HG02642 (cell line): ENCODE results near the gene SEMA7A.

Source experiments
- ATAC-seq: cut with Tn5 transposase; IDR thresholded peaks from one replicate; pipeline ENCODE4 v1.9.1; 2021; ENCODE audit warnings: mild to moderate bottlenecking; ENCODE audit not compliant: unreplicated experiment, poor library complexity

Gene SEMA7A

GRCh38 chr15:74402873-74403587 lies 30.7 kb downstream of the SEMA7A start:
- ATAC-seq: peak; percentile 35

DNA sequence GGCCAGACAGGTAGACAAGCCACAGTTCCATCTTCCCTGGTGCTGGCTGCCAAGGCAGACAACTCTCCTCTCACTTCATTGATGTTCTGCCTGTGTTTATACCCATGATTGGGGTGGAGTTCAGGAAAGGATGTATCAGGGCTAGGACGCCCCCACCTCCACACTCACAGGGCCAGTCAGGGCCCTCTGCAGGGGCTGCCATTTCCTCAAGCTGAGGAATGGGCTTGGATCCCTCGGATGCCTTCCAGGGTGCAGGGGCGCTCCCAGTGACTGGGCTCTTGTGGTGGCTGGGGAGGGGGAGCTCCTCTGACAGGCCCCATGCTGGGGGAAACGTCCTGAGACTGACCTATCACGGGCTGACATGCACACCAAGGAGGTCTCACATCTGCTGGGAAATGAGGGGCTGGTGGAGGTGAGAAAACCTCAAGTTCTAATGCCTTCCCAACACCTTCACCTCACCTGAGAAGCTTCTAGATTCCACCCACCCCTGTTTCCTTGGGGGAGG lies 31.4 kb downstream of the SEMA7A start:
- no peak for ATAC-seq

GRCh38 chr15:74400915-74401757 lies 32.6 kb downstream of the SEMA7A start:
- ATAC-seq: no peak

DNA sequence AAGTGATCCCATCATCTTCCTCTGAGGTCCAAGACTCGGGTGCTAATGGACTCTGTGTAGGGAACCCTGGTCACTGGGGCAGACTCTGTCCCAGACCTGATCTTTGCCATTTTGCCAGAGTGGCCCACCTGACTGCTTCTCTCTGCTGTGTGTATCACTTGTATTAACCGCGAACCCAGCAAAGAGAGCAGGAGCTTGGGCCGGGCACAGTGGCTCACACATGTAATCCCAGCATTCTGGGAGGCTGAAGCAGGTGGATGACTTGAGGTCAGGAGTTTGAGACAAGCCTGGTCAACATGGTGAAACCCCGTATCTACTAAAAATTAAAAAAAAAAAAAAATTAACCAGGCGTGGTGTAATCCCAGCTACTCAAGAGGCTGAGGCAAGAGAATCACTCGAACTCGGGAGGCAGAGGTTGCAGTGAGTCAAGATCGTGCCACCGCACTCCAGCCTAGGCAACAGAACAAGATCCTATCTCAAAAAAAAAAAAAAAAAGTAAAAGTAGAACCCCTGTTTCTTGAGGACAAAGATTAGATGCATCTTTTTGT lies 33.4 kb downstream of the SEMA7A start:
- no peak for ATAC-seq

GRCh38 chr15:74399511-74400312 lies 34.0 kb downstream of the SEMA7A start:
- ATAC-seq: no peak

DNA sequence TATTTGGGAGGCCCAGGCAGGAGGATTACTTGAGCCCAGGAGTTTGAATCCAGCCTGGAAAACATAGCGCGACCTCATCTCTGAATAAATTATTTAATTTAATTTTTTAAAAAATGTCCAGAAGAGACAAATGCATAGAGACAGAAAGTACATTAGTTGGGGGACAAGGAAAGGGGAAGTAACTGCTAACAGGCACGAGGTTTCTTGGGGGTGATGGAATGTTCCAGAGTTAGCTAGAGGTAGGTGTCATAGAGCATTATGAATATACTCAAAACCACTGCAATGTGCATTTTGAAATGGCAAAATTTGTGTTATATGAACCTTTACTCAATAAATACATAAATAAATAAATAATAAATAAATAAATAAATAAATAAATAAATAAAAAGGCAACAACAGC lies 34.7 kb downstream of the SEMA7A start:
- no peak for ATAC-seq

DNA sequence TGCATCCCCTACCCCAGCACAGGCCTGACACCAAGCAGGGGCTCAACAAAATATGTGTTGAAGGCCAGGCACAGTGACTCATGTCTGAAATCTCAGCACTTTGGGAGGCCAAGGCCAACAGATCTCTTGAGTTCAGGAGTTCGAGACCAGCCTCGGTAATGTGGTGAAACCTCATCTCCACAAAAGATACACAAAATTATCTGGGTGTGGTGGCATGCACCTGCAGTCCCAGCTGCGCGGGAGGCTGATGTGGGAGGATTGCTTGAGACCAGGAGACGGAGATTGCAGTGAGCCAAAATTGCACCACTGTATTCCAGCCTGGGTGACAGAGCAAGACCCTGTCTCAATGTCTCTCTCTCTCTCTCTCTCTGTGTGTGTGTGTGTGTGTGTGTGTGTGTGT lies 35.6 kb downstream of the SEMA7A start:
- ATAC-seq: no peak

- peak; percentile 20 for ATAC-seq
These were observed 36.3 kb downstream of the SEMA7A start for GRCh38 chr15:74397239-74398068.

- ATAC-seq: peak; percentile 43
These were observed 37.1 kb downstream of the SEMA7A start for GRCh38 chr15:74396445-74397238.

DNA sequence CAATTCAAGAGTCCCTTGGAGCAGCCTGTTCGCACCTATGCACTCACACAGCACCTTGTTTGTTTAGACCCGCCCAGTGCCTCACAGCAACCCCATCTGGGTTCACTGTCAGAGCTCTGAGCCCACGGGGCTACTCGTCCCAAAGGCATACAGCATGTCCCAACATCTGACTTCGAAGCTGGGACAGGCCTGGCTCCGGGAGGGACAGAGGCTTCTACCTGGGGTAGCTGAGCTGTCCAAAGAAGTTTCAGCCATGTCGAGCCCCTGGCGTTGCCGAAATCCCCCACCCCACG lies 37.7 kb downstream of the SEMA7A start:
- ATAC-seq: peak; percentile 3

DNA sequence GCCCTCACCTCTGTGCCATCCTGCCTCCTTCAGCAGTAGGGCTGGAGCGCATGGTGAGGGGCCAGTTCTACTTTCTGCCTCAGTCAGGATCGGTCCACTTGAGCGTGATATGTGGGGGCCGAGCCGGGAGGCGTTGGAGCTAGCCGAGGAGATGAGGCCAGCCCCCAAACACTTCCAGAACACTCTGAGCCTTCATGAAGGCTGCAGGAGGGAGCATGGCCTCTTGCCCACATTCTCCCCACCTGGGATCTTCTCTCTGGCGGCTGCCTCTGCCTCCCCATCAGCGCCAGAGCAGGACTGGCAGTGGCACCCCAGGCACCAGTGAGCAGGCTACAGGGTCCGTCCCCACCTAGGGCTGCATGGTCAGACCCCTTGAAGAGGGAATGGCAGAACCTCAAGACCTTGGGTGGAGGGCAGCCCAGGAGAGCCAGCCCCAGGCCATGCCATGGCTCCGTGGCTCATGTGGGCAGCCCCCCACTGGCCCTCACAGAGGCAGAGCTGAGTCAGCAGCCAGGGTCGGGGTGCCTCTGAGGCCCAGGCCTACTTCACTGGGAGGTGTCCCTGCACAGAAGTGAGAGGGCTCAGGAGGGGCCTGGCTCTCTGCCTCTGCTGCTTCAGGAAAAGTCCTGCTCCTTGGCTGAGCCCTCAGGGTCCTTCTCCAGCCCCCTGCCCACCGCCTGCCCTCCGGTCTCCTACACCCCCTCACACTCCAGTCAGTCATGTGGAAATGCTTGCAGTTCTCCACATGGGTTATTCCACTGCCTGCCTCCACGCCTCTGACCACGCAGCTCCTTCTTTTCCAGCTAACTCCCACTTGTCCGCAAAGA lies 38.2 kb downstream of the SEMA7A start:
- ATAC-seq: no peak

- no peak for ATAC-seq
These were observed 39.5 kb downstream of the SEMA7A start for GRCh38 chr15:74394090-74394846.

DNA sequence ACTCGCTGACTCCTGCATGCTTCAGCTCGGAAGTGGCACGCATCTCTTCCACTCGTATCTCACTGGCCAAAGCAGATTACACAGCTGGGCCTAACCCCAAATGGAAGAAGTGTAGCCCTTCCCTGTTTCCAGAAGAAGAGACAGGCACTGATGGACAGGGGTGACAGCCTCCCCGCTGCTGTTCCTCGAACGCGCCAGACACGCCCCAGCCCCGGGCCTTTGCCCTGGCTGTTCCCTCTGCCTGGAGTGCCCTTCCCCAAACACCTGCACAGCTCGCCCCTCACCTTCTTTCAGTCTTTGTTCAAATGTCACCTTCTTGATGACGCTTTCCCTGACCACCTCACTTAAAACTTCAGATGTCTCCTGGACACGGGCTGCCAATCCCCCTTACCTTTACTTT lies 40.3 kb downstream of the SEMA7A start:
- no peak for ATAC-seq

- no peak for ATAC-seq
These were observed 40.9 kb downstream of the SEMA7A start for GRCh38 chr15:74392902-74393301.

DNA sequence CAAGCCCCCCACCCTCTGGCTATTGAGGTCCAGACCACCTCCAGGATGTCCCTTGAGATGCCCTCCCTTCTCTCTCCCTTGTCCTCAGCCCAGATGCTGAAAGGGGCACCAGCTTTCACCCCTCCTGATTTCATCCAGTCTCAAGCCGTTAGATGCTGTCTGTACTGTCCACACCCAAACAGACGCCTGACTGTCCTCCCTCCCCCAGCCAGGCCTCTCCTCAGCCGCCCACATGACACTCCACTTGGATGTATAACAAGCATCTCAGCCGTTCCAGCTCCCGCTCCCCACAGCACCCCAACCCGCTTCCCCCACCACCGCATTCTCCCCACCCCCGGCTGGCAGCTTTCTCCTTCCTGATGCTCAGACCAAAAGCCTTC lies 41.3 kb downstream of the SEMA7A start:
- no peak for ATAC-seq

DNA sequence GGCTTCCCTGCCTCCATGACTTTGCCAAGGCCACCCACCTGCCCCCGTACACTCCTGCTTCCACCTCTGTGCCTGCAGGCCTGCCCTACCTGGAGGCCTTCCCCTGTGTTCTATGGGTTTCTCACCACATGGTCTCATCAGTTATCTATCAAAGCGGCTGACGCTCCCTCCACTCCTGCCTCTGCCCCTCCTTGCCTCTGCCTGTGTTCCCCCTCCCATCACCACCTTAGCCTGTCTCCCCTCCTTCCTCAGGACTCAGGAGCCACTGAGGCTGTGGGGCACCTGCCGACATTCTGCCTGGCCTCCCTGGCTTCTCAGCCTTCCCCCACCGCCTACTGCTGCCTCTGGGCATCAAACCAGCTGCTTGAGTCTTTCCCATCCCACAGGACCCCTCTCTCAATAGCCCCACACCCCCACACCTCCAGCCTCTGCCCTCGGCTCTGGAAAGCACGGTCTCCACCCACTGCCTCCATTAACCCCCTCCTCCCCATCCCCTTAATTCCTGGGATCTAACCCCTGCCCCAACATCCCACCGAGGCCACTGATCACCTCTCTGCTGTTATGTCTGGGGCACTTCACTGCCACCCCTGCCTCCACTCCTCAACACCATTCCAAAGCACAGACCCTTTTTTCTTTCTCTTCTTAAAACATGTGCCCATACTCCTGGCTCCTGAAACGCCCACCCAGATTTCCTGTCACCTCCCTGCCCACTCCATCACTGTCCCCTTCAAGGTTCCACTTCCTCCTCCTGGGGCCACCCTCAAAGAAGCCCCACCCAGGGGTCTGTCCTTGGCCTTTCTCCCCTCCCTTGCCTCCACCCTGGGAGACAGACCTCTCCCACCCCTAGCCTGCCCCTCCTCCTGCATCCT lies 41.9 kb downstream of the SEMA7A start:
- ATAC-seq: no peak
